OCI-LY3 (cell line): ENCODE results near the gene ESD.

Source experiments
- CTCF ChIP-seq: fragments of 200-600, 300-600 bp; sonication (generic); IDR thresholded peaks from 2 replicates; pipeline ENCODE4 v1.5.1; 2014; ENCODE audit warnings: antibody characterized with exemption, low read length, low read depth
- EZH2phosphoT487 ChIP-seq: fragments of 200-600 bp; shearing (Covaris generic); IDR thresholded peaks from 2 replicates; pipeline ENCODE4 v1.6.1; 2018; ENCODE audit warnings: antibody characterized with exemption, mixed run types, low read depth

- TF ChIP-seq CTCF (no peak), EZH2phosphoT487 (no peak)
These were observed 21.4 kb downstream of the ESD start for GRCh38 chr13:46775385-46776107.
